Brain microvascular endothelial cell (primary cell): ENCODE results near the gene WFDC2.
"Not testable (repeated sequence)": the region's sequence is repeated elsewhere in the genome, so short reads cannot be mapped to it uniquely, and the experiment has no call there.

Experiments used
- DNase-seq: peaks from one replicate; pipeline ENCODE4 v3.0.0-alpha.2; 2020
- H3K27ac ChIP-seq: fragments of 250-450 bp; sonication (Bioruptor Pico); 2 replicates; pipeline ENCODE4 v1.5.1; 2020; ENCODE audit warnings: mild to moderate bottlenecking, moderate library complexity
- H3K27me3 ChIP-seq: fragments of 250-450 bp; sonication (Bioruptor Pico); replicated peaks from 2 replicates; pipeline ENCODE4 v1.5.1; 2020; ENCODE audit warnings: mild to moderate bottlenecking
- H3K36me3 ChIP-seq: fragments of 250-450 bp; sonication (Bioruptor Pico); replicated peaks from 2 replicates; pipeline ENCODE4 v1.5.1; 2020; ENCODE audit warnings: mild to moderate bottlenecking
- H3K4me3 ChIP-seq: 2 replicates; pipeline ENCODE4 v1.5.1; 2011; ENCODE audit warnings: low read depth, mild to moderate bottlenecking, control low read depth, low read length, moderate library complexity
- in situ Hi-C: cut with HindIII; loops from 2 replicates; pipeline ENCODE4 v1.10.0; 2017; ENCODE audit warnings: low sequenced_read_pairs, low pct_ligation_motif_present
- TF ChIP-seq, protein P1 (sequence below): IDR thresholded peaks from 2 replicates; pipeline ENCODE4 v1.5.1; 2011; ENCODE audit warnings: low read depth, mild to moderate bottlenecking, moderate library complexity, low read length, control low read depth, inconsistent platforms; ENCODE audit errors: missing control alignments

The WFDC2 gene

GRCh38 chr20:45470937-45471336, 1.4 kb downstream of the WFDC2 start:
- Histone ChIP-seq H3K27me3 (peaks cover 54% of the 10 kb centered on the region), H3K4me3 (peak overlapping the region; percentile 26), H3K36me3 (no peaks in the 10 kb centered on the region), H3K27ac (no peak overlapping the region)
- TF ChIP-seq, protein P1, sequence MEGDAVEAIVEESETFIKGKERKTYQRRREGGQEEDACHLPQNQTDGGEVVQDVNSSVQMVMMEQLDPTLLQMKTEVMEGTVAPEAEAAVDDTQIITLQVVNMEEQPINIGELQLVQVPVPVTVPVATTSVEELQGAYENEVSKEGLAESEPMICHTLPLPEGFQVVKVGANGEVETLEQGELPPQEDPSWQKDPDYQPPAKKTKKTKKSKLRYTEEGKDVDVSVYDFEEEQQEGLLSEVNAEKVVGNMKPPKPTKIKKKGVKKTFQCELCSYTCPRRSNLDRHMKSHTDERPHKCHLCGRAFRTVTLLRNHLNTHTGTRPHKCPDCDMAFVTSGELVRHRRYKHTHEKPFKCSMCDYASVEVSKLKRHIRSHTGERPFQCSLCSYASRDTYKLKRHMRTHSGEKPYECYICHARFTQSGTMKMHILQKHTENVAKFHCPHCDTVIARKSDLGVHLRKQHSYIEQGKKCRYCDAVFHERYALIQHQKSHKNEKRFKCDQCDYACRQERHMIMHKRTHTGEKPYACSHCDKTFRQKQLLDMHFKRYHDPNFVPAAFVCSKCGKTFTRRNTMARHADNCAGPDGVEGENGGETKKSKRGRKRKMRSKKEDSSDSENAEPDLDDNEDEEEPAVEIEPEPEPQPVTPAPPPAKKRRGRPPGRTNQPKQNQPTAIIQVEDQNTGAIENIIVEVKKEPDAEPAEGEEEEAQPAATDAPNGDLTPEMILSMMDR: peak; percentile 22
- in situ Hi-C loops: no loop called here
- no peak for DNase-seq

DNA sequence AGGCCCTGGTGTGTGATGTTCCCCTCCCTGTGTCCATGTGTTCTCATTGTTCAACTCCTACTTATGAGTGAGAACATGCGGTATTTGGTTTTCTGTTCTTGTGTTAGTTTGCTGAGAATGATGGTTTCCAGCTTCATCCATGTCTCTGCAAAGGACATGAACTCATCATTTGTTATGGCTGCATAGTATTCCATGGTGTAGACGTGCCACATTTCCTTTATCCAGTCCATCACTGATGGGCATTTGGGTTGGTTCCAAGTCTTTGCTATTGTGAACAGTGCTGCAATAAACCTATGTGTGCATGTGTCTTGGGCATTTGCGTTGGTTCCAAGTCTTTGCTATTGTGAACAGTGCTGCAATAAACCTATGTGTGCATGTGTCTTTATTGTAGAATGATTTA, 2.7 kb downstream of the WFDC2 start:
- H3K36me3 ChIP-seq, DNase-seq, H3K4me3 ChIP-seq, H3K27ac ChIP-seq, in situ Hi-C loops: not testable (repeated sequence)
- peaks cover 47% of the 10 kb centered on the region for H3K27me3 ChIP-seq

DNA sequence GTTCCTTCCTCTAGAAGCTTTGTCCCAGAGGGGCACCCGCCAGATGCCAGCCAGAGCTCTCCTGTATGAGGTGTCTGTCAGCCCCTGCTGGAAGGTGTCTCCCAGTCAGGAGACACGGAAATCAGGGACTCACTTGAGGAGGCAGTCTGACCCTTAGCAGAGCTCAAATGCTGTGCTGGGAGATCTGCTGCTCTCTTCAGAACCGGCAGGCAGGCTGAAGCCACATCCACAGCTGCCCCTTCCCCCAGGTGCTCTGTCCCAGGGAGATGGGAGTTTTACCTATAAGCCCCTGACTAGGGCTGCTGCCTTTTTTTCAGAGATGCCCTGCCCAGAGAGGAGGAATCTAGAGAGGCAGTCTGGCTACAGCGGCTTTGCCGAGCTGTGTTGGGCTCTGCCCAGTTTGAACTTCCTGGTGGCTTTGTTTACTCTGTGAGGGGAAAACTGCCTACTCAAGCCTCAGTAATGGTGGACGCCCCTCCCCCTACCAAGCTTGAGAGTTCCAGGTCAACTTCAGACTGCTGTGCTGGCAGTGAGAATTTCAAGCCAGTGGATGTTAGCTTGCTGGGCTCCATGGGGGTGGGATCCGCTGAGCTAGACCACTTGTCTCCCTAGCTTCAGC, 8.1 kb downstream of the WFDC2 start:
- H3K36me3 ChIP-seq, DNase-seq, in situ Hi-C loops, H3K4me3 ChIP-seq, H3K27me3 ChIP-seq, H3K27ac ChIP-seq: not testable (repeated sequence)

GRCh38 chr20:45479822-45480221, 10.3 kb downstream of the WFDC2 start:
- in situ Hi-C loops: no loop called here
- Histone ChIP-seq H3K36me3 (no peaks in the 10 kb centered on the region), H3K27ac (no peak overlapping the region), H3K27me3 (peaks cover 8% of the 10 kb centered on the region), H3K4me3 (no peak overlapping the region)
- TF ChIP-seq, protein P1: no peak
- DNase-seq: no peak

DNA sequence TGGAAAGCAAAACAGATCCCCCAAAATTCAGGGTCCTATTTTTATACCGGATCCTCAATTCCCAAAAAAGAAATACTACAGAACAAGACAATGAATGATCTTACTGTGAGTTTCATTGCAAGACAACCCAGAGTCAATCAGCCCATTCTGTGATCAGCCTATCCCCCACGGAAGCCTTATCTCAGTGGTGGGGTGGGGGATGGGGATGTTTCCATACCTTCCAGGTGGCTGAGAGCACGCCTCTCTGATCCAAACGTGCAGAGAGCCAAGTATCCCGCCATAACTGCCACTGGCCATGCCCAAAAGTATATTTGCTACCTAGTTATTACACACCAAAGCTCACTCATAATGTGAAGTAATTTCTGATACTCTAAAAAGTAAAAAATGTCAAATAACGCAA, 15.1 kb downstream of the WFDC2 start:
- no peak overlapping the region for H3K27ac ChIP-seq
- H3K27me3 ChIP-seq: peaks cover 6% of the 10 kb centered on the region
- H3K36me3 ChIP-seq: no peaks in the 10 kb centered on the region
- TF ChIP-seq, protein P1: no peak
- DNase-seq: no peak
- in situ Hi-C loops: no loop called here
- H3K4me3 ChIP-seq: no peak overlapping the region

DNA sequence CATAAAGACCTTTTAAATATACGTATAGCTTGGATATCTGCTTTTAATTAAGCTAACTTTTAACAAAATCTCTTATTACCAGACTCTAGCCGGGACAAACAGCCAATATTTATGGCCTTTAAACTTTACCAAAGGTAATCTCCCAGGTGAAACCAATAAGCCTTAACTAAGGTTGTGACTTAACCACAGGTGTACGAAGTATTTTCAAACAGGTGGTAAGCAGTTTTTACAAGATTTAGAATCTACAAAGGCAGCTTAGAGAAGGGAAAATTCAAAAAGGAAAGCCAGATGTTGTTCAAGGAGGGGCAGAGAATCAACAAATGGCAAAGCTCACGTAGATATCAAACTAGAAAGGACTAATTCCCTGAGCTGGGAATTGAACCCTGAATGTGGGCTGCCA, 15.8 kb downstream of the WFDC2 start:
- TF ChIP-seq, protein P1: no peak
- in situ Hi-C loops: no loop called here
- Histone ChIP-seq H3K36me3 (no peaks in the 10 kb centered on the region), H3K27me3 (peaks cover 6% of the 10 kb centered on the region), H3K27ac (no peak overlapping the region), H3K4me3 (no peak overlapping the region)
- no peak for DNase-seq

DNA sequence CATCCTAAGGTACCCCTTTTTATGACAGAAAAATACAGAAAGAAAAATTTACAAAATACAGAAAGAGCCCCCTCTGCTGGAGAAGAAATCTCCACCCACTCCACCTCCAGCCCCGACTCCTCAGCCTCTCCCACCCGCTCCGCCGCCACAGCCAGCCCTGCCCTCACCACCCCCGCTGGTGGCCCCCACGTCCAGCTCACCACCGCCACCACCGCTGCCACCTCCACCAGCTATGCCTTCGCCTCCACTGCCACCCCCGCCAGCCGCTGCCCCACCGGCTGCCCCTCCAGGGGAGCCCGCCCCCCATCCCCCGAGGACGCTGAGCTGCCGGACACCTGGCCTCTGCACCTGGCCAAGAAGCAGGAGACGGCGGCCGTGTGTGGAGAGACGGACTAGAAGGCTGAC, 17.7 kb downstream of the WFDC2 start:
- in situ Hi-C loops: no loop called here
- no peak for DNase-seq
- H3K27me3 ChIP-seq: peaks cover 6% of the 10 kb centered on the region

More for the DNA sequence above, 17.7 kb downstream of the WFDC2 start:
- Histone ChIP-seq H3K4me3 (no peak overlapping the region), H3K27ac (no peak overlapping the region), H3K36me3 (no peaks in the 10 kb centered on the region)
- TF ChIP-seq, protein P1: peak; percentile 11
